22Rv1 (cell line): ENCODE results near the gene SPHK2.
"Not testable (repeated sequence)": the region's sequence is repeated elsewhere in the genome, so short reads cannot be mapped to it uniquely, and the experiment has no call there.

Experiments used
- H3K27ac ChIP-seq: fragments of 450-650 bp; 2 replicates; pipeline ENCODE4 v1.5.1; 2017
- CTCF ChIP-seq: fragments of 450-650 bp; IDR thresholded peaks from 2 replicates; pipeline ENCODE4 v1.5.1; 2017; ENCODE audit warnings: mild to moderate bottlenecking
- ZFX ChIP-seq: fragments of 450-650 bp; IDR thresholded peaks from 2 replicates; pipeline ENCODE4 v1.6.1; 2017; ENCODE audit warnings: antibody characterized with exemption, borderline replicate concordance

Gene SPHK2

DNA sequence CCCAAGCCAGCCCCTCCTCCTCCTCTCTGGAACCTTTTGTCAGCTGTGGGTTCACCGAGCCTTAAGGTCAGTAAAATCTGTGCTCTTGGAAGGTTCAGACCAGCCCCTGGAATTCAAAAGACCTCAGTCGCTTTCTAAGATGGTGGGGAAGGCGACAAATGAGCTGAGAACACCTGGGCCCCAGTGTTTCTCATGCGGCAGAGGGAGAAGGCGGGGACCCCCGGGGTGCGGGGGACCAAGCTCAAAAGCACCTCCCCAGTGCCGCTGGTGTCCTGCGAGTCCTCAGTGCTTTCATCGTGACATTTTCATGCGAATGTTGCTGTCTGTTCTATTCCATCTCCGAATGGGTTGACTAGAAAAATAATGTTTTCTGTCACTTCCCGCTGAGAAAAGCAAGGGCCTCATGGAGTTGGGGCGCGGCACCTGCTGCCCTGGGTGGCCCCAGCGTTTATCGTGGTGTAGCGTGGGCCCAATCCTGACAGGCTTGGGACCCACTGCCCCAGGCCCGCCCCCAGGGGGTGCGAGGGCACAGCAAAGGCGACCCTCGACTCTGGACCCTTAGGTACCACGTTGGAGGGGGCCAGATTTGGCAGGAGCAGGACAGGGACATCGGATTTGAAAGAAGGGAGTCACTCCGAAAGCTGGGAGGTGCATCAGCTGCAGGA lies 54.3 kb downstream of the SPHK2 start:
- H3K27ac ChIP-seq: no peak overlapping the region
- TF ChIP-seq CTCF: no peak
- no peak for TF ChIP-seq ZFX

GRCh38 chr19:48674216-48674809 lies 55.0 kb downstream of the SPHK2 start:
- no peak for TF ChIP-seq CTCF
- TF ChIP-seq ZFX: no peak
- no peak overlapping the region for H3K27ac ChIP-seq

GRCh38 chr19:48674921-48675824 lies 55.9 kb downstream of the SPHK2 start:
- no peak for TF ChIP-seq ZFX
- peak; percentile 94 for TF ChIP-seq CTCF
- no peak overlapping the region for H3K27ac ChIP-seq

DNA sequence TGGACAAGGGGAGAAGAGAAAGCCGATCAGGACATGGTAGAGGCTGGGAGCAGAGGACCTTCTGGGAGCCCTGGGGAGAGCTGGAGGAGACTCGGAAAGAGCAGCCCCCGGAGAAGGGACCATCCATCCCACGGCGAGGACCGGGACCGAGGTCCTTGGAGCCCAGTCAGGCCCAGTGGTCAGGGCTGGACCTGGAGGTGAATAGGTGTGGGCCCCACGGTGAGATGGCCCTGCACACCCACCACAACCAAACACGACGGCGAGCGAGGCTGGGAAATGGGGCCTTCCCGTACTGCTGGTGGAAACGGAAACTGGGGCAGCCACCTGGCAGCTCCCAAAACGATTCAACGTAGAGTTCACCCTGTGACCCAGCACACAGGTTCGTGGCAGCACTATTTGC lies 57.2 kb downstream of the SPHK2 start:
- H3K27ac ChIP-seq: no peak overlapping the region
- TF ChIP-seq CTCF (no peak), ZFX (no peak)

DNA sequence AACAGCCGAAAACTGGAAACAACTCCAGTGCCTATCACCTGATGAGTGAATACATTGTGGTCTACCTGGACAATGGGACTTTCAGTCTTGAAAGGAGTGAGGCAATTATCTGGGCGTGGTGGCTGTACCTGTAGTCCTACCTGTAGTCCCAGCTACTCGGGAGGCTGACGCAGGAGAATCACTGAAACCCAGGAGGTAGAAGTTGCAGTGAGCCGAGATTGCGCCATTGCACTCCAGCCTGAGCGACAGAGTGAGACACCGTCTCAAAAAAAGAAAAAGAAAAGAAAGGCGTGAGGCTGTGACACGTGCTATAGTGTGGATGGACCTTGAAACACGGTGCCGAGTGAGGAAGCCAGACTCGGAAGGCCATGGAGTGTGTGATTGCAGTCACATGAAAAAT lies 57.6 kb downstream of the SPHK2 start:
- H3K27ac ChIP-seq: no peak overlapping the region
- TF ChIP-seq CTCF (no peak), ZFX (no peak)

GRCh38 chr19:48678201-48678600 lies 58.9 kb downstream of the SPHK2 start:
- TF ChIP-seq CTCF (no peak), ZFX (no peak)
- H3K27ac ChIP-seq: no peak overlapping the region

GRCh38 chr19:48680006-48680405 lies 60.7 kb downstream of the SPHK2 start:
- H3K27ac ChIP-seq: not testable (repeated sequence)
